Stomach smooth muscle (tissue), 2 donors: ENCODE results near the gene TRIM39.

Source experiments
- H3K27ac ChIP-seq: one replicate; pipeline ENCODE4 v1.7.0; 2013; ENCODE audit warnings: mild to moderate bottlenecking, low read length, inconsistent platforms
- H3K27me3 ChIP-seq, 2 donors: one replicate each; pipeline ENCODE4 v1.7.0; 2013; ENCODE audit warnings: low read length in 2 of 2; ENCODE audit not compliant: insufficient read depth in 2 of 2, control insufficient read depth in 1 of 2
- H3K36me3 ChIP-seq, 2 donors: one replicate each; pipeline ENCODE4 v1.7.0; 2013; ENCODE audit warnings: low read length in 2 of 2; ENCODE audit not compliant: control insufficient read depth in 2 of 2, insufficient read depth in 2 of 2
- H3K4me1 ChIP-seq: one replicate; pipeline ENCODE4 v1.7.0; 2013; ENCODE audit warnings: low read length; ENCODE audit not compliant: control insufficient read depth, insufficient read depth
- H3K4me3 ChIP-seq, 2 donors: one replicate each; pipeline ENCODE4 v1.7.0; 2013; ENCODE audit warnings: low read length in 2 of 2
- H3K9ac ChIP-seq, 2 donors: one replicate each; pipeline ENCODE4 v1.7.0; 2013; ENCODE audit warnings: low read length in 2 of 2, mild to moderate bottlenecking in 1 of 2
- H3K9me3 ChIP-seq, 2 donors: one replicate each; pipeline ENCODE4 v1.7.0; 2013; ENCODE audit warnings: low read length in 2 of 2; ENCODE audit not compliant: control insufficient read depth in 2 of 2
- donor health status: healthy.
- donor health status: Pancreatic carcinoma.

The TRIM39 gene

DNA sequence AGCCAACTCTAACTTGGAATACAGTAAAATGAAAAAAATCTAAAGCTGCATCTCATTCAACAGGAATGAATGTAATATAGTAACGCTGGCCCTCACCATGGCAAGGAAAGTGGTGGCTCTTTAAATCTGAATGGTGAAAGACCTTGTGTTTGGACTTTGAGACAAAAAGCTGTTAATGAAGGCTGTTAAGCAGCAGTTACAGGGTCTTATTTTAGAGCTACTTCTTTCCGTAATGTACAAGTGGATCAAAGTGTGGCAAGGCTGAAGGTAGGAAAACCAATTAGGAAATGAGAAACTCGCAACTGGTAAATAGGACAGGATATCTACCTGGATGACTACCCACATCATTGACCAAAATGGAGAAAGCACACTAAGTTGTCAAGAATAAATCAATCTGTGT lies 11.6 kb upstream of the TRIM39 start:
- no peaks in the 10 kb centered on the region for H3K9me3 ChIP-seq
- H3K4me1 ChIP-seq, result no peaks in the 10 kb centered on the region
- no peak overlapping the region for H3K4me3 ChIP-seq
- H3K36me3 ChIP-seq, result peaks cover 9 to 10% of the 10 kb centered on the region in 2 donors
- H3K27ac ChIP-seq, result no peak overlapping the region
- H3K27me3 ChIP-seq, result no peaks in the 10 kb centered on the region
- no peak overlapping the region for H3K9ac ChIP-seq

DNA sequence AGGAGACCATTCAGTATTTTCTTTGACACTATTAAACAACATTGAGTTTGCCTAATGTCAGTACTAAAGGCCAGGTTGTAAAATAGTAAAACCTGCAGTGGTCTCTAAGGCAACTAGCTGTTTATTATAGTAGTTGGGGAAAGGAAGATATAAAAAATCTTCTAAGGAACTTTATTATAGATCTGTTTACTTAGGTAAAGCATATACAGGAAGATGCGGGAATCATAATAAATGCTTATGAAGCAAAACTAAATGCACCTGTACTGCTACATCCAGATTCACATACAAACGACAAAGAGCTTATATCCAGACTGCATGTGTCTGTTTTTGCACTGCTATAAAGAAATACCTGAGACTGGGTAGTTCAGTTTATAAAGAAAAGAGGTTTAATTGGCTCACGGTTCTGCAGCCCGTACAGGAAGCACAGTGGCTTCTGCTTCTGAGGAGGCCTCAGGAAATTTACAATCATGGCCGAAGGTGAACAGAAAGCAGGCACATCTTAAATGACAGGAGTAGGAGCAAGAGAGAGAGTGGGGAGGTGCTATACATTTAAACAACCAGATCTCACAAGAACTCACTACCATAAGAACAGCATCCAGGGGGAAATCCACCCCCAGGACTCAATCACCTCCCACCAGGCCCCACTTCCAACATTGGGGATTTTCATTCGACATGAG lies 8.7 kb upstream of the TRIM39 start:
- H3K9ac ChIP-seq, result no peak overlapping the region
- no peaks in the 10 kb centered on the region for H3K9me3 ChIP-seq
- H3K27me3 ChIP-seq, result no peaks in the 10 kb centered on the region
- peaks cover 9 to 10% of the 10 kb centered on the region in 2 donors for H3K36me3 ChIP-seq
- H3K4me1 ChIP-seq, result no peaks in the 10 kb centered on the region
- H3K27ac ChIP-seq, result no peak overlapping the region
- no peak overlapping the region for H3K4me3 ChIP-seq

DNA sequence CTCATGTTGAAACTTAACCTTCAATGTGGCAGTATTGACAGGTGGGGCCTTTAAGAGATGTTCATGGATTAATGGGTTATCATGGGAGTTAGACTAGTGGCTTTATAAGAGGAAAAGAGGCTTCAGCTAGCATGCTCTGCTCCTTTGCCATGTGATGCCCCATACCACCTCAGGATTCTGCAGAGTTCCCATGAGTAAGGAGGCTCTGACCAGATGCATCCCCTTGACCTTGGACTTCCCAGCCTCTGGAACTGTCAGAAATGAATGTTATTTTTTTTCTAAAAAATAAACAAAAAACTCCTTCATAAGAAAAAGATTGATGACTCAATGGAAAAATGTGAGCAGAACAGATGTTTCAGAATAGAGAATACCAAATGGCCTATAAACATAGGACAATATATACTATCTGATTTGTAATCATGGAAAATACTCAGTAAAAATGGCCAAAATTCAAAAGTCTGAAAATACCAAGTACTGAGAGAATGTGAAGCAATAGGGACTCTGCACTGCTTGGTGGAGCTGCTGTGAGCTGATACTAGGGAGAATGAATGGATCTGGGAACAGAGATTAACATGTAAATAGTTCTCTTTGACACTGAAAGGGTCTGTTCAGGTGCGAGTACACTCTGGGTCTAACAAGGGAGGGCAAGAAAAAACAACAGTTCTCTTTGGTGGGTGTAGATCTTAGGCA lies 7.4 kb upstream of the TRIM39 start:
- no peak overlapping the region for H3K4me3 ChIP-seq
- H3K27ac ChIP-seq, result no peak overlapping the region
- no peaks in the 10 kb centered on the region for H3K27me3 ChIP-seq
- H3K9me3 ChIP-seq, result no peaks in the 10 kb centered on the region
- no peak overlapping the region for H3K9ac ChIP-seq
- no peaks in the 10 kb centered on the region for H3K4me1 ChIP-seq
- peaks cover 4% of the 10 kb centered on the region in 2 donors for H3K36me3 ChIP-seq

DNA sequence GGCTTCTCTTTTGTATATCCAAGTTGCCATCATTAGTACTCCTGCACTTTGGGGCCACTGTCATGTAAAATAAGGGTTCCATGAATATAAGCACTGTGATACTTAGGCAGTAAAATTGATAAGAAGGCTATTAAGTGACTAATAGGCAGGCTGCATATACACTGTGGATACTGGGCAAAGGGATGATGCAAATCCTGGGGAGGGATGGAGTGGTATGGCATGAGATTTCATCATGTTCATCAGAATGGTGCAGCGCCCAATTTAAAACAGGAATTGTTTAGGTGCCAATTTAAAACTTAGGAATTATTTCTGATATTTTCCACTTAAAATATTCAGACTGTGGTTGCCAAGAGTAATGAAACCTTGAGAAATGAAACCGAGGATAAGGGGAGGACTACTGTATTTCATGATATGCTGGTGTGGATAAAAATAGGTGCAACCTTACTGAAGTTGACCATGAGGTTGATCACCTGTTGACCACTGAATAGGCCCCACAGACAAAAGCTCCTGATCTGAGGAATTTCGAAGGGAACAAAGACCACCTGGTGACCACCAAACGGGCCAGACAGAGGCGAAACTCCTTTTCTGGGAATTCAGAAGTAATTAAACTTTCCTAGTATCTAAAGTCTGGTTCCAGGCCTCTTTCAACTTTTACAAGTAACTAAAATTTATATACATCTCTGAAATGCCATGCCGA lies 4.9 kb upstream of the TRIM39 start:
- Histone ChIP-seq H3K27ac (no peak overlapping the region), H3K27me3 (no peaks in the 10 kb centered on the region), H3K9me3 (no peaks in the 10 kb centered on the region), H3K9ac (no peak overlapping the region), H3K4me1 (peaks cover 12% of the 10 kb centered on the region), H3K36me3 (no peaks in the 10 kb centered on the region), H3K4me3 (no peak overlapping the region)

DNA sequence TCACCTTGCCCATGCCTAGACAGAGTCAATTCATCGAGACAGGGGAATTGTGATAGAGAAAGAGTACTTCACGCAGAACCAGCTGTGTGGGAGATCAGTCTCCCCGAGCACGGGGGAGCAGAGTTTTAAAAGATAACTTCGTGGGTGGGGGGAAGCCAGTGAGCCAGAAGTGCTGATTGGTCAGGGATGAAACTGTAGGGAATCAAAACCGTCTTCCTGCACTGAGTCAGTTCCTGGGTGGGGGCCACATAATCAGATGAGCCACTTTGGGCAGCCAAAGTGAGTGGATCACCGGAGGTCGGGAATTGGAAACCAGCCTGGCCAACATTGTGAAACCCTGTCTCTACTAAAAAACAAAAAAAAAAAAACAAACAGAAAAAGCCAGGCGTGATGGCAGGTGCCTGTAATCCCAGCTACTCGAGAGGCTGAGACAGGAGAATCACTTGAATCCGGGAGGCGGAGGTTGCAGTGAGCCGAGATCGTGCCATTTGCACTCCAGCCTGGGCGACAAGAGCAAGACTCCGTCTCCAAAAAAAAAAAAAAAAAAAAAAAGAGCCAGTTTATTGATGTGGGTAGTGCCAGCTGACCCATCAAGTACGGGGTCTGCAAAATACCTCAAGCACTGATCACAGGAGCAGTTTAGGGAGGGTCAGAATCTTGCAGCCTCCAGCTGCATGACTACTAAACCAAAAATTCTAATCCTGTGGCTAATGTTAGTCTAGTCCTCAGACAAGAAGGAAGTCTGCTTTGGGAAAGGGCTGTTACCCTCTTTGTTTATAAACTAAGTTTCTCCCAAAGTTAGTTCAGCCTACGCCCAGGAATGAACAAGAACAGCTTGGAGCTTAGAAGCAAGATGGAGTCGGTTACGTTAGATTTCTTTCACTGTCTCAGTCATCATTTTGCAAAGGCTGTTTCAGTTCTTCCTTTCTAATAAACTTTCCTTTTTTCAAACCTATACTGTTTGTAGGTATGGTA lies 3.9 kb upstream of the TRIM39 start:
- no peak overlapping the region for H3K9ac ChIP-seq
- no peak overlapping the region for H3K27ac ChIP-seq
- H3K4me1 ChIP-seq, result peaks cover 18% of the 10 kb centered on the region
- no peaks in the 10 kb centered on the region for H3K27me3 ChIP-seq
- H3K9me3 ChIP-seq, result no peaks in the 10 kb centered on the region
- H3K4me3 ChIP-seq, result no peak overlapping the region
- no peaks in the 10 kb centered on the region for H3K36me3 ChIP-seq

DNA sequence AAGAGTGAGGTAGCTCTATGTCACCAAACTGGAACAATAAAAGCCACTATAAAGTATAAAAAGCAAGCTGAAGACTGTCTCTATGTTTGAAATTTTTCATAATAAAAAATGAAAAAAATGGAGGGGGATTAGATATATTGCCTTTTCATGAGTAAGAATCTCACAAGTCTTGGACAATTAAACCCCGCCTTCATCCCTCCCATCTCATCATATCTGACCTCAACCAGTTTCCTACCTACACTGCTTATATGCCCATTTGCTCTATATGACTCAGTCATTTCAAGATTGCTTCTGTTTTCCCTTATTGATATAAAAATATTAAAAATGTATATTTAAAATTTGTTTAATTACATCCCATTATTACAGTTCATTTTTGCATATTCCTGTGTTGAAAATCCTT lies 2.9 kb upstream of the TRIM39 start:
- Histone ChIP-seq H3K27me3 (no peaks in the 10 kb centered on the region), H3K4me1 (peaks cover 19% of the 10 kb centered on the region), H3K27ac (no peak overlapping the region)

DNA sequence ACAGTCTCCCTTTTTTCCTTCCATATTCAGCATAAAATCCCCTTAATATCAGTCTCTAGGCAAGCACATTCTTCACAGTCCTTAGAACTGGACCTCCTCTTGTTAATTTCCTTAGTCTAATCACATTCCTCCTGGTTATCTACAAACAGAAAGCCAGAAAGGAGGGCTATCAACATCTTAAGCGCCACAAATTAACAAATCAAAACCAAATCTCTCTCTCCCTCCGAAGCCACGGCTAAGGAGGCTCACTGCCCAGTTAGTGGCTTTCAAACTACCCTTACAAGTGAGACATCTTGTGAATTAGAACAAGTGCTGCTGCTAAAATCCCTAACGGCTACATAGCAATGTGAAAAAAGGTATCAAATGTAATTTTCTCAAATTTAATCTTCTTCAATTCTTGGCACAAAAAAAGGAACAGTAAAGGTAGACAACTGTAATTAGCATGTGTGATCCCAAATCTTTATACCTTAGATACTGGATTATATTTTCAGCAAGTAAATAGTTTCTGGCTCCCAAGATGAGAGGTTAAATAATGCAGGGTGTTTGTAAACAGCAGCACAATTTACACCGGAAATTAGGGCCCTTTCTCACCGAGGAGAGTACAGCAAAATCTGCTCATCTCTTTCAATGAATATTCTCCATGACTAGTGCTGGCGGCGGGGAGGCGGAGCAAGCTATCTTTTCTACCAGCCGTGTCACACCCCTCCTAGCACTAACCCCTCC lies 1.4 kb upstream of the TRIM39 start:
- Histone ChIP-seq H3K9me3 (no peaks in the 10 kb centered on the region), H3K9ac (peak overlapping the region; percentile 97 to 98), H3K4me3 (peak overlapping the region; percentile 95 to 97), H3K27me3 (no peaks in the 10 kb centered on the region), H3K36me3 (peaks cover 9% of the 10 kb centered on the region in 2 donors), H3K27ac (peak overlapping the region; percentile 96), H3K4me1 (peaks cover 19% of the 10 kb centered on the region)

More for the DNA sequence above, 2.9 kb upstream of the TRIM39 start:
- H3K4me3 ChIP-seq, result no peak overlapping the region
- no peak overlapping the region for H3K9ac ChIP-seq
- no peaks in the 10 kb centered on the region for H3K36me3 ChIP-seq
- no peaks in the 10 kb centered on the region for H3K9me3 ChIP-seq

DNA sequence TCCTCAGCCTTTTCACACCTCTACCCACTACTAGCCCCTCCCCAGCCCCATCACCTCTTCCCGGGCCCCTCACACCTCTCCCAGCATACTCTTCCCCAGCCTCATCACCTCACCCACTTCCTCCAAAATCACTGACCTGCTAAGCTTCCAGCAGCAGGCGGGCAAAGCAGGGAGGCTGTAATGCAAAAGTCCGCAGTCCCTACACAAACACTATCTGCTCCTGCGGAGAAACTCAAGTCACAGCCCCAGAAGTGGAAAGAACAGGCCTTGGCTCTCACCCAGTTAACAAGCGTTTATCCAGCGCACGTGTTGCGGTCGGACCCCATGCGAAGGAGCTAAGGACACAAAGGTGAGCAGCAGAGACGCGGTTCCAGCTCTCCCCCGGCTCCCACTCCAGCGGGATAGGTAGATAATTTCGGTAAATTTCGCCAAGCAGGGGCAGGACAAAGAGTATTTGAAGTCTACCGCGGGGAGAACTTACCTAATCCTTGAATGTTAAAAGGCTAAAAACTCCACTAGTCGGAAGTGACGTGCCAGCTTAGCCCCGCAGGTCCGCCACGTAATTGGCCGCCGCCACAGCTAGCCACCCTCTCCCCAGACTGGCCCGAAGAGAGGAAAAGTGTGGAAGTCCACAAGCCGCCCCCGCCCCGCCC lies 728 bp upstream of the TRIM39 start:
- Histone ChIP-seq H3K9me3 (no peaks in the 10 kb centered on the region), H3K9ac (peak overlapping the region; percentile 97 to 98), H3K4me1 (peaks cover 19% of the 10 kb centered on the region), H3K4me3 (peak overlapping the region; percentile 95 to 97), H3K36me3 (peaks cover 14% of the 10 kb centered on the region in 2 donors), H3K27ac (peak overlapping the region; percentile 96), H3K27me3 (no peaks in the 10 kb centered on the region)

DNA sequence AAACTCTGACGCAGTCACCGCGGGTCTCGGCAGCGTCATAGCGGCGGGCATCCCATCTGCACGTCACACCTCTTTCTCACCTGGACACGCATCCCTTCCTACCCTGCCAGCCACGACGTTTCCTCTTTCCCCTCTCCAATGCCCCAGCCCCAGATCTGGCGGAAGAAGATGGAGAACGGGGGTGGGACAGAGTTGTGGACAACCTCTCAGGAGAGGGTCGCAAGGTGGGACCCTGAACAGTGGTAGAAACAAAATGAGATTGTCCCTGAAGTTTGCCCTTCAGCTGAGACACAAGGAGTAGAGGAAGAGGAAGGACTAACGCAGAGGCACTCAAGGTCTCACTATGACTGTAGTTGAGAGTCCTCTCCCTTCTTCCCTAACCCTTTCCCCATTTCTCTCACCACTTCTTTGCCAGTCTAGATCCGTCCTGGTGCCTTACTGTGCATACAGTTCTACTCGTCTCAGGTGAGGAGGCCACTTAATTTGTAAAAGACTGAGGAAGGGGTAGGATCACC lies 562 bp downstream of the TRIM39 start:
- peaks cover 14 to 18% of the 10 kb centered on the region in 2 donors for H3K36me3 ChIP-seq
- H3K4me1 ChIP-seq, result peaks cover 19% of the 10 kb centered on the region
- H3K27ac ChIP-seq, result peak overlapping the region; percentile 96
- H3K9ac ChIP-seq, result peak overlapping the region; percentile 97 to 98
- no peaks in the 10 kb centered on the region for H3K9me3 ChIP-seq
- peak overlapping the region; percentile 95 to 97 for H3K4me3 ChIP-seq
- H3K27me3 ChIP-seq, result no peaks in the 10 kb centered on the region
